Activated CD4-positive, alpha-beta T cell treated with anti-CD3 and anti-CD28 coated beads for 1 hour (primary cell): Measurements from ENCODE around the gene LRRC17.
"Not testable (repeated sequence)": the region's sequence is repeated elsewhere in the genome, so short reads cannot be mapped to it uniquely, and the experiment has no call there.

Source experiments
- DNase-seq: peaks from one replicate; pipeline ENCODE4 v3.0.0-alpha.2; 2020

Gene LRRC17

DNA sequence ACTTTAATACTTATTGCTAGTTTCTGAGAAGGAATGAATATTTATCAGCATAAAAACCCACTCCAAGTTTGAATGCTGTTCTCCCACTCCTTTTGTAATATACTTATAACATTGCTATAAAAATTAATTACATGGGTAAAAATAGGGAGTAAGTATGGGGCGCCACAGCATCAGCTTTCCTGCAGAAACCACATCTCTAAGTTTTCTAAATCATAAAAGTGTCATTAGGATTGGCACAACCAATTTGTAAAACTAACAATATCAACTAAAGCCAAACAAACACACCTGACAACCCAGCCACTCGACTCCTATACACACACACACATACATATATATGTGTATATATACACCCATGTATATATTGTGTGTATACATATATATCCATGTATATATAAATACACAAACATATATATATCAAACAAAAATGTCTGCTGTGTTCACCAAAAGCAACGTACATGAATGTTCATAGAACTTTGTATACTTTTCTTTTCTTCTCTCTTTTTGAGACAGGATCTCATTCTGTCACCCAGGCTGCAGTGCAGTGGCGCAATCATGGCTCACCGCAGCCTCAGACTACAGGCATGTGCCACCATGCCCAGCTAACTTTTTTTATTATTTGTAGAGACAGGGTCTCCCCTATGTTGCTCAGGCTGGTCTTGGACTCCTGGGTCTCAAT lies 14.8 kb upstream of the LRRC17 start:
- no peak for DNase-seq

DNA sequence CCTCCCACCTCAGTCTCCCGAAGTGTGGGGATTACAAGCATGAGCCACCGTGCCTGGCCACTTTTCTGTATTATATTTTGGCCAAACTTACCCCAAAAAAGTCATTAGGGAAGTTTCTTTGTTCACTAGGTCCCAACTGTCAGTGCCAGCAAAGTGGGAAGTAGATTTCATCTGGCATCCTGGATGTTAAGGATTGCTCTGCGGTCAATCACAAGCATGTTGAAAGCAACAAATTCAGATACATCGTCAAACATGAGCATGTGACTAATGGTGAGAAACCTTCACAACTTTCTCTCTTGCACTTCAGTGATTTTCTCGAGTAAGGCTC lies 14.3 kb upstream of the LRRC17 start:
- no peak for DNase-seq

DNA sequence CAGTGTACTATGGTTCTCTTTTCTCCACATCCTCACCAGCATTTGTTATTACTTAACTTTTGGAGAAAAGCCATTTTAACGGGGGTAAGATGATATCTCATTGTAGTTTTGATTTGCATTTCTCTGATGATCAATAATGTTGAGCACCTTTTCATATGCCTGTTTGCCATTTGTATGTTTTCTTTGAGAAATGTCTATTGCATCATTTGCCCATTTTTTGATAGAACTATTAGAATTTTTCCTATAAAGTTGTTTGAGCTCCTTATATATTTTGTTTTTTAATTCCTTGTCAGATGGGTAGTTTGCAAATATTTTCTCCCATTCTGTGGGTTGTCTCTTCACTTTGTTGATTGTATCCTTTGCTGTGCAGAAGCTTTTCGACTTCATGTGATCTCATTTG lies 10.7 kb upstream of the LRRC17 start:
- not testable (repeated sequence) for DNase-seq

DNA sequence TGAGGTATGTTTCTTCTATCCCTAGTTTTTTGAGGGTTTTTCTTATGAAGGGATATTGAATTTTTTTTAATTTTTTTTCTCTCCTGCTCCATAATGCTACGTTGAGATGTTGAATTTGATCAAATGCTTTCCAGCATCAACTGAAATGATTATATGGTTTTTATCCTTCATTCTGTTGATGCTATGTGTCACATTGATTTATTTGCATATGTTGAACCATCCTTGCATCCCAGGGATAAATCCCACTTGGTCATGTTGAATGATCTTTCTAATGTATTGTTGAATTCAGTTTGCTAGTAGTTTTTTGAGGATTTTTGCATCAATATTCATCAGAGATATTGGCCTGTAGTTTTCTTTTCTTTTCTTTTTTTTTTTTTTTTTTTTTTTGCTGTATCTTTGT lies 9.2 kb upstream of the LRRC17 start:
- DNase-seq = not testable (repeated sequence)

DNA sequence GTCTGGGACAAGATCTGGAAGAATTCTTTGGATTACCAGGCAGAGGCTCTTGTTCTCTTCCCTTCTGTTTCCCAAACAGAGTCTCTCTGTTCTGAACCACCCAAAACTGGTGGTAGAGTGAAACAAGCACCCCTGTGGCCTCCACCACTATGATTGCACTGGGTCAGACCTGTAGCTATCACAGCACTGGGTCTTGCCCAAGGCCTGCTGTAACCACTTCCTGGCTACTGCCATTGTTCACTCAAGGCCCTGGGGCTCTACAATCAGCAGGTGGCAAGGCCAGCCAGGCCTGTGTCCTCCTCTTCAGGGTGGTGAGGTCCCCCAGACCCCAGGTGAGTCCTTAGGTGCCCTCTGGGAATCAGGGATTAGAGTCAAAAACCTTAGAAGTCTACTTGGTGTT lies 4.1 kb upstream of the LRRC17 start:
- DNase-seq = no peak

DNA sequence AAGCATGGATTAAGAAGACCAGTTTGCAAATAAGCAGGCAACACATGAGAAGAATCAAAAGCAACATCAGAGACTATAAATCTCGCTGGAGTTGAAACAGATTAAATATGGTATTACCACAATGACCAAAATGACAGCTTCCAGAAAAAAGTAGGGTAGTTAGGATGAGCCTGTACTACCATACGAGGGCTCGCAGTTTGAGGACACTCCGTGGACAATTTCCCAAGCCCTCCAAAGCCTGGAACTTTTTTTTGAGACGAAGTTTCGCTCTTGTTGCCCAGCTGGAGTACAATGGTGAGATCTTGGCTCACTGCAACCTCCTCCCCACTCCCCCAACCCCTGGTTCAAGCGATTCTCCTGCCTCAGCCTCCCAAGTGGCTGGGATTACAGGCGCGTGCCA lies 1.0 kb downstream of the LRRC17 start:
- DNase-seq = no peak

DNA sequence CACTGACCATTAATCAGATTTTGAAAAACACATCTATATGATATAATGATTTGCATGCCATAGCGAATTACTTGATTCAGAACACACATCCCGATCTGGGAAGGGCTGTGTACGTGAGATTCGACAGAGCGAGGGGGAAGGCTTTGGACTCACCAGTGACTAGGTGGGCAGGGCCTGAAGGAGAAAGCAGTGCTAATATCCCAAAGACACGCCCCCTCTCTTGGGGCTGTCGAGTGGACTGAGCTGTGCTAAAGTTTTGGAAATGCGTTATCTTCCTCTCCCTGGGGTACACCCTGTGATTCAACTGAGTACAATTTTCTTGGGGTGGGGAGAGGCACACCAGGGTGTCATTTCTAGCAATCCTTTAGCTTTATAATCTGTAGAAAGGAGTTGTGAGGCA lies 1.8 kb downstream of the LRRC17 start:
- no peak for DNase-seq

DNA sequence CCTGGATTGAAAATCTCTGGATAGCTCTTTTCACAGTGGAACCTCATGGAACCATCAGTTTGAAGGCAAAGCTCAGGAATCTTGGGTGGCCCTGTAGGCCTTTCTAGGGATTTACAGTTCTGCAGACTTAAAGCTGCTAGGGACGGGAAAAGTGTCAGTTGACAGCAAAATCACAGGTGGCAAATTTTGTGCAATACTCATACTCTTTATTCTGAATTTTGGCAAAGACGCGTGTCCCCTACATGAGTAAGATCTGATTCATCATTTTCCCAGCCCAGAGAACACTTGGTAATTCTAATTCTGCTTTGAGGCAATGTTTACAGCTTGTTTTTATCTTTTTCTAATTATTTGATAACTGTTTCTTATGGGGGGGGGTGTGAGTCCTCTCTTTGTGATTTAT lies 3.6 kb downstream of the LRRC17 start:
- no peak for DNase-seq

DNA sequence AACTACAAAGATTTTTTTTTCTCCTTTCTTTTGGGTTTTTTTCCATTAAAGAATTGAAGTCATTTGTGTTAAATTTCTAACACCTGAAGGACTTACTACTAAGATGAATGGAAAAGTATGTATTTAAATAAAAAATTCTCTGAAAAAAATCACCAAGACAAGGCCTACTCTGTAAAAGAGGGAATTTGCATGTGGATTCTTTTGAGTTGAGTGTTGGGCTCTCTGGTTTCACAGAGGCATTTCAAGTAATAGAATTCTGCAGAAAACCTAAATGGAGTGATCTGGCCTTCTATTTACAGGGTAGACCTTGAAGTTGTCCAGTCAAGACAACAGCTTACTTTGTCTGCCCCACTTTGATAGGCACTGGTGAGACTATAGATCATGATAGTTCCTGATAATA lies 4.1 kb downstream of the LRRC17 start:
- no peak for DNase-seq

DNA sequence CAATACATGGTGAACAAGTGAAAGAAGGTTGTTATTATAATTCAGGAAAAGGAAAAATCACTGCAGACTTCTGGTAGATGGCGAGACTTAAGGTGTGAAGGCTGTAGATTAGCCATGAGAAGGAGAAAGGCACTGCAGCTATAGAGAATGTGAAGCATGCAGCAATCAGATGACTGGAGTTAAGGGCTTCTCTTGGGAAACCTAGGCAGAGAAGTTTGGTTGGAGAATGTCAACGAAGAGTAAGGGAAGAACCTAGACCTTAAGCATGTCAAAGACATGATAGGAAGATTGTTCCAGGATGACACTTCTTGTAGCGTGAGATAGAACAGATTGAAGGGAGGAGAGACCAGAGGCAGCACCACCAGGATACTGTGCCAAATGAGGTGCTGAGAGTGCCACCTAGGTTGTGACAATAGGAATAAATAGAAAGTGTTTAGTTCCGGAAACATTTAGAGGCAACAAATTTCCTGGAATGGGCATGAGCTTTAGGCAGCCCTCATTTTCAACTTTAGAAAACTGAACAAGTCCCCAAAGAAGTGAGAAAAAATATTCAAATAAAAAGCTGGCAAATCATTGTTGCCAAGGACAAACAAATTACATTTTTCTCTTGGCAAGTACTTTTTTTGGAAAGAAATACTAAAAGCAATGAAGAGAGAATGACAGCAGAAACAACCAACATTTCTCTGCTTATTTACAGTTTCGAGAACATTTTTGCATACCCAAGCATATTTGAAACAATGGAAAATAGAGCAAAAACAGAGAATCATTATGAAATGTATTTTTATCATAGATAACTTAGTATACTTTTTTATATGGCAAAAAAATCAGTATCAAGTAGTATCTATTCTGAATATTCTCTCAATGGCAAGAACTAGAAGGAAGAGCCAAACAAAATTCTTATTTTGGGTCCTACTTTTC lies 4.9 kb downstream of the LRRC17 start:
- DNase-seq = no peak

DNA sequence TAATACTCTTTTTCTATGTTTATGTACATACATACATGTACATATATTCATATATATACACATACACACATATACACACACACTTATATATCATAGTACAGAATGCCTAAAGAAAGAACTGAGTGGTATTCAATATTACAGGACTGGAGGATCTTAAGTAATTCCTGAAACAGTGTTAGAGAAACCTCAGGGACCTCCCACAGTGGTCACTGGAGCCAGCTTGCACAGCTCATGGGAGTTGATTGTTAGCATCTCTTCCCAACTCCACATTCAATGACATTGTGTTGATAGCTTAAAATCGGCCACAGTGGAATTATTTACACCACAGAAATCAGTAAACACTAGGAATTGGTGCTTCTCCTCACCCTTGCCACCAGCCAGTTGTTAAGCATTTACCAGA lies 6.0 kb downstream of the LRRC17 start:
- no peak for DNase-seq

DNA sequence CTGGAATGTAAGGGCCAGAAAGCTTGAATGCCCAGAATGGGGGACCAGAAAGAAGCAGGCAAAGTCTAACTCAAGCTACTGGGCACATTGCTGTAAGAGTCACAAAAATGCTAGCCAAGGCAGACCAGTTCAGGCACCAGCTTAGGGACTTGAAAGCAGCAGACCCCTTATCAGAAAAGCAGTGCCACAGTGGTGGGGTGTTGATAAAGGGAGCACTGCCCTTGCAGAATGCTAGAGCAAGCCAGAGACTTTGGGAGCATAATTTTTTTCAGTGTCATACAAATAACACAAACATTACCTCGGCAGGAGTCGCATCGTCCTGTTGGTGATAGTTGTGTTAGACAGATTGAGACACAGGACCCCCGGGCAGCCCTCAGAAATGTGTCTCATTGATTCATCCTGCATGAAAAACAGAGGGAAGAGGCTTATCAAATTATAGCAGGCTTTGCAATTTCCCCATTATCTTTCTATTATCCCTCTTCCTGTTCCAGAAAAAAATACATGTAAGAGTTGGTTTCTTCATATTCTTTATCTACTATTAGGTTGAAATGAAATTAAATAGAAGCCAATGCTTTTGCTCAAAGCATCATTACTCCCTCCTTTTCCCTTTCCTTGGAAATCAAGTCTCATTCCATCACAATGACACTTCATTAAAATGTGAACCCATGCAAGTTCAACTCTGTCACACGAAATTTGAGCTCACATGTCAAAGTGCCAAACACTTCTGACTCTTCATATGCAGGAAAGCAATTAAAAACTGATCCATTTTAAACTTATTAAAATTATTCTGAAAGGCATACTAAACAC lies 13.4 kb downstream of the LRRC17 start:
- no peak for DNase-seq

DNA sequence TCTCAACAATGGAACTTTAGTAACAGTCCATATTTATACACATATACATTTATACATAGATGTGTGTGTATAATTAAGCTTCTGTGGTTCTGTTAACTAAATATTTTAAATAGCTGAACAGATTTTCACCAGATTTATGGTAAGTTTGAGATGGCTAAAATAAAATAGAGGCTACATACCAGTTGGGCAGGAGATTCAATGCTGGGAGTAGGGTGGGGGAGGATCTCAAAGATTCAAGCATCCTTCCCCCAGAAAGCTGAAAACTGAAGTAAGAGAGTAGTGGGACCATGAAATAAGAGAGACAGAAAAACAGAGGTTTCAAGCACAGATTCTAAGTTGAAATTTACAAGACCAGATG lies 14.0 kb downstream of the LRRC17 start:
- DNase-seq = no peak

DNA sequence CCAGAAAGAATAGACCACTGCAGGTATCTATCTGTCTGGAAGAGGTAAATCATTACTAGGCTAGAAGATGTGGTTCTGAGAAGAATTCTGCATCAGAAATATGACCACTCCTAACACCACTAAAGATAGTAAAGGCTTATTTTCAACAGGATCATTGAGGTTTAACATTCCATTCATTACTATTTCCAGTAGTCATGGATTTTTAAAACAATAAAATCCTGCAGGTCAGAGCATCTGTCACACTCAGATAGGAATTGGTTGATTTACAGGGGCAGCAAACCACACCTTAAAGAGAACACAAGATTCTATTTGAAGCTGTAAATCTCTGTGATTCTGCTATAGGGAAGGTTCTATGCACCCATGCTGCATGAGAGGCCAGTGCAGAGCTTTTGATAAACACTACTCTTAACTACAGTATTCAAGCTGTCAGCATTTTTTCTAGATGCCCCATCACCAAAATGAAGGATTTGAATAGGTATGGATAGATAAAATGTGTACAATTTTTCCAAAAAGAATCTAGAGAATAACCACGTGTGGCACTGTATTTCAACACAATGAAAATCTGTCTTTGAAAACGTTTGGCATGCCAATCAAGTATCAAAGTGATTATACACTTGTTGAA lies 14.6 kb downstream of the LRRC17 start:
- no peak for DNase-seq

DNA sequence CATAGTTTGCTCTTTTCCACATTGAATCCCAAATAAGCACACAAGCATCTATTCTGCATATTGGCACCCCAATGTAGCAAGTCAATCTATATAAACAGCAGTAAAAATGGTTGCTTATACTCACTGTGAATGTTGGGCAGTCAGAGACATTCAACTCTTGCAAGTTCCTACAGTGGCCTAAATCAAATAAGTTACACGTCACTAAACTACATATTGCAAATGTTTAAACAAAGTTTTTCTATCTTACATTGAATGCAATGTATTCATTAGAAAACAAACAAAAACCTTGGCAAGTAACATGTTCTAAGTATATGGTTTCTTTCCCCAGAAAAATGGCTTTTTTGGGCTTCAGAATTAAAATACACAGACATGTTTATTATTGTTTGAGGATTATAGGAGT lies 19.0 kb downstream of the LRRC17 start:
- DNase-seq = no peak

DNA sequence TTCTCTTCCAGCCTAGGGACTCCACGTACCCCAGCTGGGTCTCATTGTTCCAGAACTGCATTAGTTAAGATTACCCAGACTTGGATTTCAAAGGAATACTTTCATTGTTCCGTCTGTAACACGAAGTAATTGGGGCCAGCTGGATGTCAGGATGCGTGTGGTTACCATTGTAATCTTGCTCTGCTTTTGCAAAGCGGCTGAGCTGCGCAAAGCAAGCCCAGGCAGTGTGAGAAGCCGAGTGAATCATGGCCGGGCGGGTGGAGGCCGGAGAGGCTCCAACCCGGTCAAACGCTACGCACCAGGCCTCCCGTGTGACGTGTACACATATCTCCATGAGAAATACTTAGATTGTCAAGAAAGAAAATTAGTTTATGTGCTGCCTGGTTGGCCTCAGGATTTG lies 21.0 kb downstream of the LRRC17 start:
- no peak for DNase-seq

DNA sequence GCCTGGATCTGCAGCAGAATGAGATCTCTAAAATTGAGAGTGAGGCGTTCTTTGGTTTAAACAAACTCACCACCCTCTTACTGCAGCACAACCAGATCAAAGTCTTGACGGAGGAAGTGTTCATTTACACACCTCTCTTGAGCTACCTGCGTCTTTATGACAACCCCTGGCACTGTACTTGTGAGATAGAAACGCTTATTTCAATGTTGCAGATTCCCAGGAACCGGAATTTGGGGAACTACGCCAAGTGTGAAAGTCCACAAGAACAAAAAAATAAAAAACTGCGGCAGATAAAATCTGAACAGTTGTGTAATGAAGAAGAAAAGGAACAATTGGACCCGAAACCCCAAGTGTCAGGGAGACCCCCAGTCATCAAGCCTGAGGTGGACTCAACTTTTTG lies 21.4 kb downstream of the LRRC17 start:
- no peak for DNase-seq

DNA sequence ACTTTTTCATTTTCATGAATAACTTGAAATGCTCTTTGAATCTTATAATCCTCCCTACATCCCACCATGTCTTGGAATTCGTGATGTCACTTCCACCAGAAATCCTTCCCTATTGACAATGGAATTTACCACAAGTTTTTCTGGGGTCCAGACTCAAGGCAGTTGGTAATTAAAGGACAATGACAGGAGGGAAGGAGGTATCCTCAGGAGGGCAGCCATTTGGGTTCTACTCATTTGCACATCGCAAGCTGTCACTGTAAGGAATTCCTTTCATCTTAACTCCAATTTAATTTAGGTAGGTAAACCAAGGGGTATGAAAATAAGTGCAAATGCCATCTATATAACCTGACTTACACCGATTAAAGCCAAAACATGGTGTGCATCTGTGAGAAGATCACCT lies 21.9 kb downstream of the LRRC17 start:
- DNase-seq = no peak

DNA sequence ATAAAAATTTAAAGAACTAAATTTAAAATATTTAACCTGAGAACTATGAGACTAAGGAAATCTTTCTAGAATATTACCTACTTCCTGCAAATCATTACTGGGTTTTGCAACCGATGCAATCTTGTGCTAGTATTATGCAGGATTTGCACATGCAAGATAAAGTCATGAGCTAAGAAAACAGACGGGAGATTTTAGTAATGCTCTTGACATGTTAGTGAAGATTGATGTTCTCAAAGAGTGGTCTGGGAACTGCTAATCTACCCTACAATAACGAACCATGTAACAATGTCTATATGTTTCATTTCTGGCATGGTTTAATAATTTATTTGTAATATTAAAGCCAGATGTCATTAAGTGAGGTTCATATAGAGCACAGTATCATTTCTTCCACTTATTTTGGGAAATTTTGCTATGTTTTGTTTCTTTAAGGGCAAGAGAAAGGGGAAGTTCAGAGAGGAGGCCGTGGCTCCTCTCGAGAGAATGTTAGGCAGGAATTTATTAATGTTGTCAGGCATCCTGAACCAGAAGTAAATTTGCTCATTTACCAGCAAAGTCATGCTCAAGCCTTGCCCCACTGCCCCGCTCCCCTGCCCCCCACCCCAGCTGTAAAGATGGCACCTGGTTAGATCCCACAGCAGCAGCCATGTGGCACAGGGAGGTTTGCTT lies 22.8 kb downstream of the LRRC17 start:
- DNase-seq = no peak

DNA sequence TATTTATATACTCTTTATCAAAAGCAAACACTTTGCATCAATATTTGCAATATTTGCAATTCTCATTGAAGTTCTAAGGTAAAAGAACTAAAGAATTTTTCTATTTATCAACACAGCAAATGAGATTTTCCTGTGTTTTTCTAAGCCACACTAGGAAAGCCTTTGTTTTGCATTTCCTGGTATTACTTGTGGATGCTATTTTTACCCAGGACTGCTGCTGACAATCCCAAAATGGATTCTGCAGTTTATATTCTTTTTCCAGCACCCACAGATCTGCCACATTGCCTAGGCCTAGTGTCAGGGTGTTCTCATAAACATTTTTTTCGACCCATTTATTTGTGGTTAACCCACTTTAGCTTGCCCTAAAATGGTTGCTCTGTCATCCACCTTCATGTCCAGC lies 25.9 kb downstream of the LRRC17 start:
- DNase-seq = no peak

DNA sequence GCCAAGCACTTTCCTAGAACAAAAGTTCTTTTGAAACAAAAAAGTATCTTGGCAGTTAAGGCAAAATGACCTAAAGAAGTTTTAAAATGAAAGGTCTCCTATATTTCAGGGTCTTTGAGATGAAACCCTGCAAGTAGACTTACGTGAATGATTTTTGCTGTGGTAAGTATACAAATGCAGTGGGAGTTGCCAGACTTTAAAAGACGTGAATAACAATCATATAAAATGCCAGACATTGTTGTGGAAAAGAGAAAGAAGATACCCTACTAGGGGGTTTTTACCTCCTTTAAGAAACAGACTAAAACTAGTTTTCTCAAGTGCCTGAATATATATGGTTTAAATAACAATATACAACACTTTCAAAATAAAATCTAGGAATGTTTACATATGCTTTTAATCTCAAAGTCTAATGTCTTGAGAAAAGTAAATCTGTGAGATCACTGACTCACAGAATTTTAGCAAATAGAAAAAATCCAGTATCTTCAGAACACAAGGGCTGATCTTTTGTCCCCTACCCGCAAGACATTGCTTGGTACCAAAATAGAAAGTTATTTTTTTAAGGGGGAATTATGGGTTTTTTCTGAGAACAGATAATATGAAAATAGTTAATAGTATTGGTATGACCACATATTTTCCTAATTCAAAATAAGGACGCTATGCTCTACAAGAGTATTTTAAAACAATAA lies 29.5 kb downstream of the LRRC17 start:
- DNase-seq = no peak

DNA sequence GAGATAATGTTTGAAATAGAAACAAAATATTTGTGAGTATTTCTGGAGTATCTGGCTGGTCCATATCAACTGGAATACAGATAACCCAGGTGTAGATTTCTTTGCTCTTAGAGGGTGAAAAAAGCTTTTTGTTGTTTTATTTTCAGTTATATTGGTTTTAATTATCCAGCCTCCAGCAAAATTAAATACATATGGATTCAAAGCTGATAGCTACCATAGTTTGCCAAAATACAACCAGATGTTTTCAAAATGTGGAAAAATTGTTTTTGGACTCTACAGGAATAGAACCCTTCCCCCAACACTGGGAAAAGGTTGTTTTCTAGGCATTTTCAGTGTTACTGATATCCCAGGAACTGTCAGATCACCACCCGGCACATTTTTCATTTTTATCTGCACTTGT lies 30.1 kb downstream of the LRRC17 start:
- no peak for DNase-seq
